ENCODE measurements around the gene TIGD1.

DNA sequence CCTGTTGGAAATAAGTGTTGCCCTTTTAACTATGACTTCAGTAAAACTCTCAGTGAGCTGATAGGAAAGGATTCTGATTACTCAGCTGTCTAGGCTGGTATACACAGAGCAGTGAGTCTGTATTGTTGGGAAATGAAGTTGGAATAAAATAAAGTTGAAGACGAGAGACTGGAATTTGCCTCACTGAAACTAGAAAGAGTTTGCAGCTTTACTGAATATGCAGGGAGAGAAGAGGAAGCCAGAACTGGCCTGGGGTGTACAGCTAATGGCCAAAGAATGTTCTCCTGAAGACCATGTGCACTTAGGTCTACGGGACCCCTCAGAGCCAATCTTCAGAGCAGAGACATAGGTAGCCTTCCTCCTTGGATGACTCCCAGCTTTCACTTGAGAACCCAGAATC is 26.6 kb upstream of the TIGD1 start:
- TF ChIP-seq, protein P1, sequence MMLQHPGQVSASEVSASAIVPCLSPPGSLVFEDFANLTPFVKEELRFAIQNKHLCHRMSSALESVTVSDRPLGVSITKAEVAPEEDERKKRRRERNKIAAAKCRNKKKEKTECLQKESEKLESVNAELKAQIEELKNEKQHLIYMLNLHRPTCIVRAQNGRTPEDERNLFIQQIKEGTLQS (IDR thresholded peaks at IDR 0.05): no peak
- no peak for TF ChIP-seq CEBPB (IDR thresholded peaks at IDR 0.05; ENCODE audit: low read depth)
